Measurements from ENCODE around the gene TCN2. TPM values are rescaled to one million over a fixed set of nuclear protein-coding genes. Genes with fewer than 3 reads are reported as not detected.

TCN2 gene
- total and polyA plus RNA-seq, 10 of the 15 experiments (the other 5 are each of a cell fraction or from before 2014, with no cell fraction given) = 5.4 to 21.8 (median 11.0) TPM

- TF ChIP-seq BCLAF1 (IDR thresholded peaks at IDR 0.05) = no peak
- no peak for TF ChIP-seq GABPA (IDR thresholded peaks at IDR 0.05; ENCODE audit: low read depth)
- no peak for TF ChIP-seq DPF2 (IDR thresholded peaks at IDR 0.05)
- TF ChIP-seq ELK1 (IDR thresholded peaks at IDR 0.05; ENCODE audit: low read depth, low read length) = no peak
- no peak for TF ChIP-seq NFXL1 (IDR thresholded peaks at IDR 0.05; ENCODE audit: borderline replicate concordance)
- TF ChIP-seq ZBTB4 (CRISPR knock-in tag; IDR thresholded peaks at IDR 0.05) = no peak
- TF ChIP-seq, protein P1, sequence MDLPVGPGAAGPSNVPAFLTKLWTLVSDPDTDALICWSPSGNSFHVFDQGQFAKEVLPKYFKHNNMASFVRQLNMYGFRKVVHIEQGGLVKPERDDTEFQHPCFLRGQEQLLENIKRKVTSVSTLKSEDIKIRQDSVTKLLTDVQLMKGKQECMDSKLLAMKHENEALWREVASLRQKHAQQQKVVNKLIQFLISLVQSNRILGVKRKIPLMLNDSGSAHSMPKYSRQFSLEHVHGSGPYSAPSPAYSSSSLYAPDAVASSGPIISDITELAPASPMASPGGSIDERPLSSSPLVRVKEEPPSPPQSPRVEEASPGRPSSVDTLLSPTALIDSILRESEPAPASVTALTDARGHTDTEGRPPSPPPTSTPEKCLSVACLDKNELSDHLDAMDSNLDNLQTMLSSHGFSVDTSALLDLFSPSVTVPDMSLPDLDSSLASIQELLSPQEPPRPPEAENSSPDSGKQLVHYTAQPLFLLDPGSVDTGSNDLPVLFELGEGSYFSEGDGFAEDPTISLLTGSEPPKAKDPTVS (IDR thresholded peaks at IDR 0.05; ENCODE audit: low read depth, low read length) = no peak
- peak; percentile 55; the same call in 1 of the 2 replicates for TF ChIP-seq ZNF24 (IDR thresholded peaks at IDR 0.05)
- no peak for TF ChIP-seq PML (IDR thresholded peaks at IDR 0.05; ENCODE audit: low read length)
- TF ChIP-seq PBX3 (IDR thresholded peaks at IDR 0.05; ENCODE audit: insufficient replicate concordance, low read depth, low read length) = no peak
Measured at GRCh38 chr22:30607300-30607930, 441 bp downstream of the TCN2 start (continued).

Measured in GM12878 (cell line).